Heart left ventricle (tissue), 16 donors: ENCODE results near the gene PSMD11. TPM values are rescaled to one million over a fixed set of nuclear protein-coding genes. Genes with fewer than 3 reads are reported as not detected.

ENCODE experiments used
- ATAC-seq, 4 donors: fragments of 200-7000 bp; cut with Tn5 transposase; one replicate each; pipeline ENCODE4 v1.9.1; 2020 to 2022; ENCODE audit warnings: moderate library complexity in 4 of 4, mild to moderate bottlenecking in 3 of 4, moderate number of reproducible peaks in 1 of 4
- DNase-seq, 5 donors: peaks; one replicate each; pipeline ENCODE4 v3.0.0-alpha.2; 2020
- H3K27ac ChIP-seq, 12 donors: fragments of 200-600 bp; sonication (generic) in 4 of 12; one replicate each; pipeline versions ENCODE4 v1.5.0 to v1.8.0; 2016 to 2022; ENCODE audit warnings: mild to moderate bottlenecking in 2 of 12
- H3K27me3 ChIP-seq, 9 donors: fragments of 200-600 bp; sonication (generic) in 2 of 9; one replicate each; pipeline versions ENCODE4 v1.5.1 to v1.8.0; 2016 to 2022; ENCODE audit warnings: mild to moderate bottlenecking in 3 of 9
- H3K36me3 ChIP-seq, 9 donors: fragments of 200-600 bp; sonication (generic) in 2 of 9; one replicate each; pipeline versions ENCODE4 v1.5.0 to v1.8.0; 2018 to 2022; ENCODE audit warnings: mild to moderate bottlenecking in 2 of 9
- H3K4me1 ChIP-seq, 12 donors: fragments of 200-600 bp; sonication (generic) in 4 of 12; one replicate each; pipeline versions ENCODE4 v1.5.0 to v1.8.0; 2016 to 2022; ENCODE audit warnings: mild to moderate bottlenecking in 3 of 12
- H3K4me3 ChIP-seq, 12 donors: fragments of 200-600 bp; sonication (generic) in 4 of 12; one replicate each; pipeline versions ENCODE4 v1.5.0 to v1.8.0; 2017 to 2022; ENCODE audit warnings: mild to moderate bottlenecking in 9 of 12, moderate library complexity in 4 of 12
- H3K9me3 ChIP-seq, 12 donors: fragments of 200-600 bp; sonication (generic) in 4 of 12; one replicate each; pipeline versions ENCODE4 v1.5.0 to v1.8.0; 2016 to 2022; ENCODE audit warnings: mild to moderate bottlenecking in 1 of 12
- CTCF ChIP-seq, 12 donors: fragments of 200-600 bp; sonication (generic) in 4 of 12; IDR thresholded peaks; one replicate each; pipeline versions ENCODE4 v1.5.0 to v1.8.0; 2018 to 2022; ENCODE audit warnings: antibody characterized with exemption in 12 of 12, mild to moderate bottlenecking in 5 of 12
- POLR2A ChIP-seq, 2 donors: fragments of 450-650 bp; IDR thresholded peaks; one replicate each; pipeline ENCODE4 v1.6.1; 2017; ENCODE audit warnings: antibody characterized with exemption in 2 of 2, mild to moderate bottlenecking in 2 of 2, moderate library complexity in 2 of 2
- WGBS, 4 donors: extraction: QIAGEN DNeasy Blood & Tissue Kit in 2 of 4; methylation state at CpG; one replicate each; pipeline versions ENCODE4 v1.1.5 to v1.1.7; 2013 to 2018; 5-methylcytosine and 5-hydroxymethylcytosine counted together
- intact Hi-C, 10 donors: fragments of 100-400 bp; cut with DNase I; formaldehyde crosslinking; loops; one replicate each; pipeline versions ENCODE4 v1.11.1 to v1.14.2; 2022
- polyA plus RNA-seq, 2 donors: library from polyadenylated mRNA; stranded (reverse); fragments of 200-250 nt; gene quantifications; one replicate each; pipeline ENCODE4 v1.2.3, GENCODE V29; 2013
- total RNA-seq, 9 donors: library from RNA; depleted of rRNA in 2 of 9; stranded (reverse); fragments of >200 nt in 2 of 9; fragmentation: NEBNext Ultra II Directional in 3 of 9; extraction: Animal tissue kit (Norgen Biotek cat#: 25700) in 3 of 9; gene quantifications; one replicate each; pipeline versions ENCODE4 v1.1.0 to v1.2.4, GENCODE V29; 2016 to 2023
- donor health status: ischemic (EF 13 %, LVEDD 7.1; RV severe dilation, severe dysfunction).
- donor health status: healthy with polysubstance abuse.
- donor health status: DM: no; HTN: yes; CAD: no.
- donor health status: DM: no; HTN: no; CAD: no.
- donor health status: ischemic (EF 25% LVEDD 6.9; RV normal size, moderate dysfunction).
- donor health status: ischemic (EF 25% LVEDD 5.7; RV mildly dilated, moderate dysfunction).
- donor health status: healthy.
- donor health status: DM: yes; HTN: yes; CAD: no.
- donor health status: ischemic (EF 35%, LVEDD 5.7; RV mildly dilated, moderate dysfunction).
- donor health status: nonischemic (EF 11% LVEDD 7.7; RV severe dilation, severe dysfunction).
- donor health status: DM: yes; HTN: yes; CAD: no.
- donor health status: PGD.
- donor health status: ischemic (EF 29% LVEDD 5.4; RV normal size, mild dysfunction).
- donor health status: nonischemic (EF 23%, LVEDD 6.1; RV moderate dilation, normal function).

PSMD11 gene
- total and polyA plus RNA-seq, 11 donors = 52.7 to 94.8 (median 72.8) TPM

- peak overlapping the region in 2 of 12 donors; percentile 83 to 84 for H3K27ac ChIP-seq
- WGBS, 4 donors = 8 to 24% (median 13%) methylated on average over 19 to 29 of the region's 29 CpGs
- DNase-seq (no peak), ATAC-seq (no peak)
- H3K4me3 ChIP-seq = peak overlapping the region; percentile 66 to 98 (median 88)
- TF ChIP-seq POLR2A (IDR thresholded peaks at IDR 0.05) (no peak), CTCF (IDR thresholded peaks at IDR 0.05) (no peak)
- H3K9me3 ChIP-seq = no peaks in the 10 kb centered on the region
- no peaks in the 10 kb centered on the region for H3K27me3 ChIP-seq
- peaks cover 0 to 32% (median 18%) of the 10 kb centered on the region in 12 donors for H3K4me1 ChIP-seq
- H3K36me3 ChIP-seq = peaks cover 0 to 23% (median 21%) of the 10 kb centered on the region in 9 donors
- intact Hi-C loops = loop anchor here in 1 of 10 donors (10.0 kb wide), 1 partner anchor 59 kb away; no protein-coding TSS in a partner anchor
These were observed 446 bp upstream of the PSMD11 start for GRCh38 chr17:32443827-32444300.

- H3K27ac ChIP-seq = peak overlapping the region; percentile 19 to 93 (median 84)
- peaks cover 0 to 32% (median 18%) of the 10 kb centered on the region in 12 donors for H3K4me1 ChIP-seq
- TF ChIP-seq CTCF (IDR thresholded peaks at IDR 0.05) (no peak), POLR2A (IDR thresholded peaks at IDR 0.05) (no peak)
- DNase-seq = peak in 3 of 5 donors; percentile 16 to 53 (median 35)
- intact Hi-C loops = loop anchor here in 1 of 10 donors (10.0 kb wide), 1 partner anchor 60 kb away; no protein-coding TSS in a partner anchor
- H3K4me3 ChIP-seq = peak overlapping the region; percentile 66 to 98 (median 88)
- peak; percentile 23 to 67 (median 54) for ATAC-seq
- peaks cover 0 to 35% (median 33%) of the 10 kb centered on the region in 9 donors for H3K36me3 ChIP-seq
- WGBS, 4 donors = 0 to 1% (median 0%) methylated on average over 9 to 14 of the region's 14 CpGs
- no peaks in the 10 kb centered on the region for H3K9me3 ChIP-seq
- no peaks in the 10 kb centered on the region for H3K27me3 ChIP-seq
These were observed 735 bp downstream of the PSMD11 start for GRCh38 chr17:32445074-32445415.

GRCh38 chr17:32445497-32445896 lies 1.2 kb downstream of the PSMD11 start:
- H3K36me3 ChIP-seq = peaks cover 0 to 40% (median 37%) of the 10 kb centered on the region in 9 donors
- WGBS, 4 donors = 12 to 16% (median 14%) methylated on average over 6 of the region's 6 CpGs
- ATAC-seq (no peak), DNase-seq (no peak)
- H3K4me3 ChIP-seq = peak overlapping the region; percentile 66 to 98 (median 88)
- TF ChIP-seq CTCF (IDR thresholded peaks at IDR 0.05) (no peak), POLR2A (IDR thresholded peaks at IDR 0.05) (no peak)
- H3K27me3 ChIP-seq = no peaks in the 10 kb centered on the region
- H3K27ac ChIP-seq = peak overlapping the region in 9 of 12 donors; percentile 76 to 93 (median 84)
- intact Hi-C loops = loop anchor here in 1 of 10 donors (10.0 kb wide), 1 partner anchor 61 kb away; no protein-coding TSS in a partner anchor
- H3K9me3 ChIP-seq = no peaks in the 10 kb centered on the region
- H3K4me1 ChIP-seq = peaks cover 0 to 33% (median 18%) of the 10 kb centered on the region in 12 donors

GRCh38 chr17:32445971-32446370 lies 1.7 kb downstream of the PSMD11 start:
- Histone ChIP-seq H3K27me3 (no peaks in the 10 kb centered on the region), H3K27ac (peak overlapping the region in 1 of 12 donors; percentile 91), H3K36me3 (peaks cover 0 to 44% (median 41%) of the 10 kb centered on the region in 9 donors), H3K4me3 (peak overlapping the region in 10 of 12 donors; percentile 66 to 98 (median 90)), H3K9me3 (no peaks in the 10 kb centered on the region), H3K4me1 (peaks cover 0 to 36% (median 18%) of the 10 kb centered on the region in 12 donors)
- DNase-seq (no peak), ATAC-seq (no peak)
- TF ChIP-seq POLR2A (IDR thresholded peaks at IDR 0.05) = no peak
- no peak for TF ChIP-seq CTCF (IDR thresholded peaks at IDR 0.05)
- WGBS, 4 donors = 57 to 73% (median 64%) methylated on average over 2 of the region's 2 CpGs
- intact Hi-C loops = loop anchor here in 1 of 10 donors (10.0 kb wide), 1 partner anchor 61 kb away; no protein-coding TSS in a partner anchor
